ENCODE data around the gene ITGAX.

The ITGAX gene

GRCh38 chr16:31357324-31358109 is 2.5 kb downstream of the ITGAX start:
- H3K4me1 ChIP-seq (ENCODE audit: control insufficient read depth in 5 of 5, insufficient read depth in 5 of 5, low read length in 5 of 5) = peaks cover 0 to 24% (median 0%) of the 10 kb centered on the region in 5 donors
- no peak overlapping the region for H3K27ac ChIP-seq (ENCODE audit: low read depth, low read length)

GRCh38 chr16:31360251-31360650 is 5.3 kb downstream of the ITGAX start:
- no peak overlapping the region for H3K9ac ChIP-seq (ENCODE audit: low read length in 5 of 5)
- H3K9me3 ChIP-seq (ENCODE audit: control insufficient read depth in 5 of 5, low read length in 5 of 5) = no peaks in the 10 kb centered on the region
- peaks cover 0 to 9% (median 0%) of the 10 kb centered on the region in 5 donors for H3K4me1 ChIP-seq (ENCODE audit: control insufficient read depth in 5 of 5, insufficient read depth in 5 of 5, low read length in 5 of 5)
- no peaks in the 10 kb centered on the region for H3K36me3 ChIP-seq (ENCODE audit: control insufficient read depth in 5 of 5, insufficient read depth in 5 of 5, low read length in 5 of 5)
- H3K27me3 ChIP-seq (ENCODE audit: control insufficient read depth in 5 of 5, insufficient read depth in 4 of 5, low read length in 5 of 5) = peaks cover 0 to 6% (median 0%) of the 10 kb centered on the region in 5 donors
- H3K27ac ChIP-seq (ENCODE audit: low read depth, low read length) = no peak overlapping the region
- H3K4me3 ChIP-seq (ENCODE audit: low read depth in 1 of 5, low read length in 5 of 5) = no peak overlapping the region

More at GRCh38 chr16:31357324-31358109, 2.5 kb downstream of the ITGAX start:
- Histone ChIP-seq H3K27me3 (ENCODE audit: control insufficient read depth in 5 of 5, insufficient read depth in 4 of 5, low read length in 5 of 5) (peaks cover 0 to 8% (median 6%) of the 10 kb centered on the region in 5 donors), H3K36me3 (ENCODE audit: control insufficient read depth in 5 of 5, insufficient read depth in 5 of 5, low read length in 5 of 5) (no peaks in the 10 kb centered on the region), H3K9me3 (ENCODE audit: control insufficient read depth in 5 of 5, low read length in 5 of 5) (no peaks in the 10 kb centered on the region), H3K9ac (ENCODE audit: low read length in 5 of 5) (no peak overlapping the region), H3K4me3 (ENCODE audit: low read depth in 1 of 5, low read length in 5 of 5) (peak overlapping the region in 2 of 5 donors; percentile 2 to 43)

- H3K9me3 ChIP-seq (ENCODE audit: control insufficient read depth in 5 of 5, low read length in 5 of 5) = no peaks in the 10 kb centered on the region
- H3K4me1 ChIP-seq (ENCODE audit: control insufficient read depth in 5 of 5, insufficient read depth in 5 of 5, low read length in 5 of 5) = peaks cover 0 to 9% (median 0%) of the 10 kb centered on the region in 5 donors
- H3K27ac ChIP-seq (ENCODE audit: low read depth, low read length) = no peak overlapping the region
- H3K27me3 ChIP-seq (ENCODE audit: control insufficient read depth in 5 of 5, insufficient read depth in 4 of 5, low read length in 5 of 5) = peaks cover 0 to 6% (median 0%) of the 10 kb centered on the region in 5 donors
- no peaks in the 10 kb centered on the region for H3K36me3 ChIP-seq (ENCODE audit: control insufficient read depth in 5 of 5, insufficient read depth in 5 of 5, low read length in 5 of 5)
- no peak overlapping the region for H3K4me3 ChIP-seq (ENCODE audit: low read depth in 1 of 5, low read length in 5 of 5)
- H3K9ac ChIP-seq (ENCODE audit: low read length in 5 of 5) = no peak overlapping the region
These were observed 6.5 kb downstream of the ITGAX start for GRCh38 chr16:31361201-31362110.

- H3K4me3 ChIP-seq (ENCODE audit: low read depth in 1 of 5, low read length in 5 of 5) = no peak overlapping the region
These were observed 7.8 kb downstream of the ITGAX start for GRCh38 chr16:31362476-31363405.

GRCh38 chr16:31363721-31364120 is 8.7 kb downstream of the ITGAX start:
- no peaks in the 10 kb centered on the region for H3K9me3 ChIP-seq (ENCODE audit: control insufficient read depth in 5 of 5, low read length in 5 of 5)
- H3K27ac ChIP-seq (ENCODE audit: low read depth, low read length) = no peak overlapping the region
- no peaks in the 10 kb centered on the region for H3K4me1 ChIP-seq (ENCODE audit: control insufficient read depth in 5 of 5, insufficient read depth in 5 of 5, low read length in 5 of 5)
- no peak overlapping the region for H3K9ac ChIP-seq (ENCODE audit: low read length in 5 of 5)
- H3K27me3 ChIP-seq (ENCODE audit: control insufficient read depth in 5 of 5, insufficient read depth in 4 of 5, low read length in 5 of 5) = peaks cover 0 to 6% (median 0%) of the 10 kb centered on the region in 5 donors
- no peak overlapping the region for H3K4me3 ChIP-seq (ENCODE audit: low read depth in 1 of 5, low read length in 5 of 5)
- H3K36me3 ChIP-seq (ENCODE audit: control insufficient read depth in 5 of 5, insufficient read depth in 5 of 5, low read length in 5 of 5) = no peaks in the 10 kb centered on the region

More at GRCh38 chr16:31362476-31363405, 7.8 kb downstream of the ITGAX start:
- H3K27ac ChIP-seq (ENCODE audit: low read depth, low read length) = no peak overlapping the region
- no peak overlapping the region for H3K9ac ChIP-seq (ENCODE audit: low read length in 5 of 5)
- H3K36me3 ChIP-seq (ENCODE audit: control insufficient read depth in 5 of 5, insufficient read depth in 5 of 5, low read length in 5 of 5) = no peaks in the 10 kb centered on the region
- no peaks in the 10 kb centered on the region for H3K9me3 ChIP-seq (ENCODE audit: control insufficient read depth in 5 of 5, low read length in 5 of 5)
- peaks cover 0 to 6% (median 0%) of the 10 kb centered on the region in 5 donors for H3K27me3 ChIP-seq (ENCODE audit: control insufficient read depth in 5 of 5, insufficient read depth in 4 of 5, low read length in 5 of 5)
- H3K4me1 ChIP-seq (ENCODE audit: control insufficient read depth in 5 of 5, insufficient read depth in 5 of 5, low read length in 5 of 5) = peaks cover 0 to 3% (median 0%) of the 10 kb centered on the region in 5 donors

DNA sequence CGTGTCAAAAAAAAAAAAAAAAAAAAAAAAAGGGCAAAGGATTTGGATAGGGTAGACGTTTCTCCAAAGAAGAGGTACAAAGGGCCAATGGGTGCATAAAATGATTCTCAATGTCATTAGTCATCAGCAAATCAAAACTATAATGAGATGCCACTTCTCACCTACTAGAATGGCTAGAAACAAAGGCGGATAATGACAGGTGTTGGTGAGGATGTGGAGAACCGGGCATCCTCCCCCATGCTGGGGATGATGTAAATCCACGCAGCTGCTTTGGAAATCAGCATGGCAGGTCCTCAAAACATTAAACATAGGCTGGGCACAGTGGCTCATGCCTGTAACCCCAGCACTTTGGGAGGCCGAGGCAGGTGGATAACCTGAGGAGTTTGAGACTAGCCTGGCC is 9.4 kb downstream of the ITGAX start:
- Histone ChIP-seq H3K4me1 (ENCODE audit: control insufficient read depth in 5 of 5, insufficient read depth in 5 of 5, low read length in 5 of 5) (no peaks in the 10 kb centered on the region), H3K27me3 (ENCODE audit: control insufficient read depth in 5 of 5, insufficient read depth in 4 of 5, low read length in 5 of 5) (peaks cover 0 to 6% (median 0%) of the 10 kb centered on the region in 5 donors), H3K9me3 (ENCODE audit: control insufficient read depth in 5 of 5, low read length in 5 of 5) (no peaks in the 10 kb centered on the region), H3K27ac (ENCODE audit: low read depth, low read length) (no peak overlapping the region), H3K4me3 (ENCODE audit: low read depth in 1 of 5, low read length in 5 of 5) (no peak overlapping the region), H3K36me3 (ENCODE audit: control insufficient read depth in 5 of 5, insufficient read depth in 5 of 5, low read length in 5 of 5) (no peaks in the 10 kb centered on the region), H3K9ac (ENCODE audit: low read length in 5 of 5) (no peak overlapping the region)

DNA sequence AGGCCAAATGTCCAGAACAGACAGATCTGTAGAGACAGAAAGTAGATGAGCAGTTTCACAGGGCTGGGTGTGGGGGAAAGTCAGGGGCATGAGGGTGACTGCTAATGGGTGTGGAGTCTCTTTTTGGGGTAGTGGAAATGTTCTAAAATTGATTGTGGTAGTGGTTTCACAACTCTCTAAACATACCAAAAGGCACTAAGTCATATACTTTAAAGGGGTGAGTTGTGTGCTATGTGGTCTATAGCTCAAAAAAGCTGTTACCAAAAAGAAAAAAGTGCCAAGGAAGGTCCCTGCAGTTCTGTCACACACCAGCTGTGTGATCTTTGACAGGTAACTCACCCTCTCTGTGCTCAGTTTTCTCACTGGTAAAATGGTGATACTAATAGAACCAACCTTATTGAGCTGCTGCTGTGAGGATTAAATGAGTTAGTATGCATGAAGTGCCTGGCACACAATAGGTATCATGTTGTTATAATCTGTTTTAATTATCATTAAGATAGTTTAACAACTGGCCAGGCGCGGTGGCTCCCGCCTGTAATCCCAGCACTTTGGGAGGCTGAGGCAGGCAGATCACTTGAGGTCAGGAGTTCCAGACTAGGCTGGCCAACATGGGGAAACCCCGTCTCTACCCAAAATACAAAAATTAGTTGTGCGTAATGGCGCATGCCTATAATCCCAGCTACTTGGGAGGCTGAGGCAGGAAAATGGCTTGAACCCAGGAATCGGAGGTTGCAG is 10.3 kb downstream of the ITGAX start:
- H3K27me3 ChIP-seq (ENCODE audit: control insufficient read depth in 5 of 5, insufficient read depth in 4 of 5, low read length in 5 of 5) = peaks cover 0 to 6% (median 0%) of the 10 kb centered on the region in 5 donors
- H3K4me3 ChIP-seq (ENCODE audit: low read depth in 1 of 5, low read length in 5 of 5) = no peak overlapping the region
- no peaks in the 10 kb centered on the region for H3K9me3 ChIP-seq (ENCODE audit: control insufficient read depth in 5 of 5, low read length in 5 of 5)
- H3K27ac ChIP-seq (ENCODE audit: low read depth, low read length) = no peak overlapping the region
- no peak overlapping the region for H3K9ac ChIP-seq (ENCODE audit: low read length in 5 of 5)
- H3K4me1 ChIP-seq (ENCODE audit: control insufficient read depth in 5 of 5, insufficient read depth in 5 of 5, low read length in 5 of 5) = no peaks in the 10 kb centered on the region
- no peaks in the 10 kb centered on the region for H3K36me3 ChIP-seq (ENCODE audit: control insufficient read depth in 5 of 5, insufficient read depth in 5 of 5, low read length in 5 of 5)

- Histone ChIP-seq H3K9me3 (ENCODE audit: control insufficient read depth in 5 of 5, low read length in 5 of 5) (no peaks in the 10 kb centered on the region), H3K27ac (ENCODE audit: low read depth, low read length) (no peak overlapping the region), H3K4me3 (ENCODE audit: low read depth in 1 of 5, low read length in 5 of 5) (no peak overlapping the region), H3K27me3 (ENCODE audit: control insufficient read depth in 5 of 5, insufficient read depth in 4 of 5, low read length in 5 of 5) (peaks cover 0 to 6% (median 0%) of the 10 kb centered on the region in 5 donors), H3K9ac (ENCODE audit: low read length in 5 of 5) (no peak overlapping the region), H3K4me1 (ENCODE audit: control insufficient read depth in 5 of 5, insufficient read depth in 5 of 5, low read length in 5 of 5) (no peaks in the 10 kb centered on the region), H3K36me3 (ENCODE audit: control insufficient read depth in 5 of 5, insufficient read depth in 5 of 5, low read length in 5 of 5) (no peaks in the 10 kb centered on the region)
These were observed 12.9 kb downstream of the ITGAX start for GRCh38 chr16:31367853-31368252.

DNA sequence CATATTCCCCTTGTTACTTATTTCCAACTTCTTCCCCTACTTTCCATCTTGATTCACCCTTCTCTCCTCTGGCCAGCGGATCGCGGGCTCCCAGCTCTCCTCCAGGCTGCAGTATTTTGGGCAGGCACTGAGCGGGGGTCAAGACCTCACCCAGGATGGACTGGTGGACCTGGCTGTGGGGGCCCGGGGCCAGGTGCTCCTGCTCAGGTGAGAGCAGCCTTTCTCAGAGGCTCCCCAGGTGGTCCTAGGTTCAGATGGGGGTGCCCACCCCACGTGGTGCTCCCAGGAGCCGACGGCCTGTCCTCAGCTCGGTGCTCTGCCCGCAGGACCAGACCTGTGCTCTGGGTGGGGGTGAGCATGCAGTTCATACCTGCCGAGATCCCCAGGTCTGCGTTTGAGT is 16.0 kb downstream of the ITGAX start:
- Histone ChIP-seq H3K9me3 (ENCODE audit: control insufficient read depth in 5 of 5, low read length in 5 of 5) (peaks cover 0 to 8% (median 4%) of the 10 kb centered on the region in 5 donors), H3K27me3 (ENCODE audit: control insufficient read depth in 5 of 5, insufficient read depth in 4 of 5, low read length in 5 of 5) (peaks cover 0 to 6% (median 0%) of the 10 kb centered on the region in 5 donors), H3K9ac (ENCODE audit: low read length in 5 of 5) (no peak overlapping the region), H3K4me3 (ENCODE audit: low read depth in 1 of 5, low read length in 5 of 5) (no peak overlapping the region), H3K36me3 (ENCODE audit: control insufficient read depth in 5 of 5, insufficient read depth in 5 of 5, low read length in 5 of 5) (no peaks in the 10 kb centered on the region), H3K27ac (ENCODE audit: low read depth, low read length) (no peak overlapping the region), H3K4me1 (ENCODE audit: control insufficient read depth in 5 of 5, insufficient read depth in 5 of 5, low read length in 5 of 5) (no peaks in the 10 kb centered on the region)
